ENCODE results near the gene ZNF256. TPM values are rescaled to one million over a fixed set of nuclear protein-coding genes. Genes with fewer than 3 reads are reported as not detected.

ZNF256 gene
- polyA plus RNA-seq, 1 experiment = 4.6 TPM

- peak overlapping the region; percentile 90 for H3K4me3 ChIP-seq (ENCODE audit: low read depth, low read length)
- no peaks in the 10 kb centered on the region for H3K27me3 ChIP-seq (ENCODE audit: control insufficient read depth, insufficient read depth, low read length)
- no peak for DNase-seq (ENCODE audit: low read depth, low spot score)
- peaks cover 77% of the 10 kb centered on the region for H3K9me3 ChIP-seq (ENCODE audit: control insufficient read depth, insufficient read depth, low read length)
- CTCF ChIA-PET = interaction anchor here (0.6 kb wide), 1 partner anchor 265 kb away, joined by 3 read pairs; the partner anchor contains the start of gene ZNF551
- H3K27ac ChIP-seq (ENCODE audit: low read depth, low read length) = no peak overlapping the region
- POLR2A ChIA-PET = no interaction called here
- TF ChIP-seq, protein P1, sequence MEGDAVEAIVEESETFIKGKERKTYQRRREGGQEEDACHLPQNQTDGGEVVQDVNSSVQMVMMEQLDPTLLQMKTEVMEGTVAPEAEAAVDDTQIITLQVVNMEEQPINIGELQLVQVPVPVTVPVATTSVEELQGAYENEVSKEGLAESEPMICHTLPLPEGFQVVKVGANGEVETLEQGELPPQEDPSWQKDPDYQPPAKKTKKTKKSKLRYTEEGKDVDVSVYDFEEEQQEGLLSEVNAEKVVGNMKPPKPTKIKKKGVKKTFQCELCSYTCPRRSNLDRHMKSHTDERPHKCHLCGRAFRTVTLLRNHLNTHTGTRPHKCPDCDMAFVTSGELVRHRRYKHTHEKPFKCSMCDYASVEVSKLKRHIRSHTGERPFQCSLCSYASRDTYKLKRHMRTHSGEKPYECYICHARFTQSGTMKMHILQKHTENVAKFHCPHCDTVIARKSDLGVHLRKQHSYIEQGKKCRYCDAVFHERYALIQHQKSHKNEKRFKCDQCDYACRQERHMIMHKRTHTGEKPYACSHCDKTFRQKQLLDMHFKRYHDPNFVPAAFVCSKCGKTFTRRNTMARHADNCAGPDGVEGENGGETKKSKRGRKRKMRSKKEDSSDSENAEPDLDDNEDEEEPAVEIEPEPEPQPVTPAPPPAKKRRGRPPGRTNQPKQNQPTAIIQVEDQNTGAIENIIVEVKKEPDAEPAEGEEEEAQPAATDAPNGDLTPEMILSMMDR (IDR thresholded peaks at IDR 0.05; ENCODE audit: low read depth, low read length) = no peak
These were observed 1.2 kb downstream of the ZNF256 start for GRCh38 chr19:57946316-57946715.

GRCh38 chr19:57941593-57941992, 5.9 kb downstream of the ZNF256 start:
- Histone ChIP-seq H3K27ac (ENCODE audit: low read depth, low read length) (no peak overlapping the region), H3K27me3 (ENCODE audit: control insufficient read depth, insufficient read depth, low read length) (no peaks in the 10 kb centered on the region), H3K9me3 (ENCODE audit: control insufficient read depth, insufficient read depth, low read length) (peaks cover 65% of the 10 kb centered on the region), H3K4me3 (ENCODE audit: low read depth, low read length) (no peak overlapping the region)
- POLR2A ChIA-PET = no interaction called here
- TF ChIP-seq, protein P1 (IDR thresholded peaks at IDR 0.05; ENCODE audit: low read depth, low read length) = no peak
- CTCF ChIA-PET = no interaction called here
- no peak for DNase-seq (ENCODE audit: low read depth, low spot score)

DNA sequence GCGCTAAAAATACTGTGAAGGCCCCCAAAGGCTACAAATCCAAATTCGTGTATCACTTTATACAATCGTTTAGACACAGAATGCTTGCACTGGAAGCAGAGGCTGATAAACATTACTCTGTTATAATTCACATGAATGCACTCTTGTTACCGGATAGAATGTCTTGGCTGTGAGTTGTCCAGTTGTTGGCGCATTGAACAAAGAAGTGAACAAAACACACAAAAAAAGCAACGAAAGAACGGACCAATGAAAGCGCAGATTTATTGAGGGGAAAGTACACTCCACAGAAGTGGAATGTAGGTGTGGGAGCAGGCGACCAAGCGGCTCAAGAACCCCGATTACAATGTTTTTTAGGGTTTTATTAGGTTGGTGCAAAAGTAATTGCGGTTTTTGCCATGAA, 11.8 kb downstream of the ZNF256 start:
- H3K27me3 ChIP-seq (ENCODE audit: control insufficient read depth, insufficient read depth, low read length) = no peaks in the 10 kb centered on the region
- H3K4me3 ChIP-seq (ENCODE audit: low read depth, low read length) = no peak overlapping the region
- TF ChIP-seq, protein P1 (IDR thresholded peaks at IDR 0.05; ENCODE audit: low read depth, low read length) = no peak
- H3K27ac ChIP-seq (ENCODE audit: low read depth, low read length) = no peak overlapping the region
- H3K9me3 ChIP-seq (ENCODE audit: control insufficient read depth, insufficient read depth, low read length) = peaks cover 67% of the 10 kb centered on the region
- ChIA-PET CTCF (interaction anchor here (1.0 to 1.8 kb wide), 2 partner anchors 19 to 39 kb away, joined by 3 to 7 read pairs; partner anchors contain the start of gene ZNF417), POLR2A (interaction anchor here (0.6 to 1.0 kb wide), 4 partner anchors 9 to 159 kb away, joined by 3 to 4 read pairs (median 3); partner anchors contain the start of gene ZNF417)
- DNase-seq (ENCODE audit: low read depth, low spot score) = no peak

GRCh38 chr19:57934820-57935665, 12.5 kb downstream of the ZNF256 start, which contains the start of gene ZNF418:
ZNF418 (minus strand) TSS chr19:57935402; CDS start chr19:57933822, 1,580 bp downstream.
- H3K4me3 ChIP-seq (ENCODE audit: low read depth, low read length) = peak within 1 kb of the TSS; percentile 81
- DNase-seq (ENCODE audit: low read depth, low spot score) = peak; percentile 43
- no peaks in the 10 kb centered on the region for H3K27me3 ChIP-seq (ENCODE audit: control insufficient read depth, insufficient read depth, low read length)
- H3K27ac ChIP-seq (ENCODE audit: low read depth, low read length) = peak within 1 kb of the TSS; percentile 11
- peaks cover 72% of the 10 kb centered on the region for H3K9me3 ChIP-seq (ENCODE audit: control insufficient read depth, insufficient read depth, low read length)
- ChIA-PET CTCF (interaction anchor here (1.0 to 1.8 kb wide), 2 partner anchors 19 to 38 kb away, joined by 3 to 7 read pairs; partner anchors contain the start of gene ZNF417), POLR2A (interaction anchor here (0.6 to 1.0 kb wide), 4 partner anchors 9 to 160 kb away, joined by 3 to 4 read pairs (median 3); partner anchors contain the start of gene ZNF417)
- TF ChIP-seq, protein P1 (IDR thresholded peaks at IDR 0.05; ENCODE audit: low read depth, low read length) = no peak

DNA sequence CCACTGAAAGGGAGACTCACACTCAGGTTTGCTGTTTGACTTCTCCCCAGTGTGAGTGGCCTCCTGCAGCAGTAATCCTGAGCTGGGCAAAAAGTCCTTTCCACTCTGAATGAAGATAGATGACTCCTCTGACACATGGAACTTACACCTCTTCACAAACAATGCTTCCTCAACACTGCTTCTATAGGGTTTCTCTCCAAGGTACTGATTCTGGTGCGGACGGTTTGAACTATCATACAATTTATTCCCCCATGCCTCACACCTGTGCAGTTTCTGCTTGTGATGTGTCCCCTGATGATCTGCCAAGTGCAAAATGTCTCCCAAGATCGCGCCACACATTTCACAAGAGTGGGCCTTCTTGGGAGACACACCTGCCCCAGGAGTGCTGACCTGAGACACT, 19.9 kb downstream of the ZNF256 start:
- CTCF ChIA-PET = no interaction called here

More for the DNA sequence above, 19.9 kb downstream of the ZNF256 start:
- no peaks in the 10 kb centered on the region for H3K27me3 ChIP-seq (ENCODE audit: control insufficient read depth, insufficient read depth, low read length)
- POLR2A ChIA-PET = no interaction called here
- H3K9me3 ChIP-seq (ENCODE audit: control insufficient read depth, insufficient read depth, low read length) = peaks cover 86% of the 10 kb centered on the region
- TF ChIP-seq, protein P1 (IDR thresholded peaks at IDR 0.05; ENCODE audit: low read depth, low read length) = no peak
- no peak overlapping the region for H3K4me3 ChIP-seq (ENCODE audit: low read depth, low read length)
- no peak overlapping the region for H3K27ac ChIP-seq (ENCODE audit: low read depth, low read length)
- no peak for DNase-seq (ENCODE audit: low read depth, low spot score)
